A549 (cell line): ENCODE data around the gene ARHGEF16.

Experiments used
- CEBPB ChIP-seq, 2 experiments: fragments of >200 bp in 1 of 2; sonication (Bioruptor Twin) in 1 of 2; formaldehyde crosslinking in 1 of 2; IDR thresholded peaks; 2 replicates each; pipeline ENCODE4 v1.6.1; 2012 to 2016
- CTCF ChIP-seq: fragments of >200 bp; sonication (Bioruptor Twin); formaldehyde crosslinking; IDR thresholded peaks from 3 replicates; pipeline ENCODE4 v1.5.1; 2016
- EP300 ChIP-seq, 2 experiments: fragments of >200 bp; sonication (Bioruptor Twin); formaldehyde crosslinking; IDR thresholded peaks; 2 replicates in 1 of 2; 3 replicates in 1 of 2; pipeline ENCODE4 v1.6.1; 2016 to 2017
- FOSB ChIP-seq: fragments of 250-450 bp; sonication (Bioruptor Pico); IDR thresholded peaks from 2 replicates; pipeline ENCODE4 v1.5.0; 2020; ENCODE audit warnings: mild to moderate bottlenecking, moderate library complexity
- MAFK ChIP-seq: fragments of 450-650 bp; IDR thresholded peaks from 2 replicates; pipeline ENCODE4 v1.6.1; 2014; ENCODE audit not compliant: partially characterized antibody
- MYC ChIP-seq: IDR thresholded peaks from 2 replicates; pipeline ENCODE4 v1.6.1; 2012; ENCODE audit warnings: mild to moderate bottlenecking, inconsistent platforms, low read length, improper control_type of control experiment, borderline replicate concordance
- NR3C1 ChIP-seq: fragments of >200 bp; sonication (Bioruptor Twin); formaldehyde crosslinking; IDR thresholded peaks from 3 replicates; pipeline ENCODE4 v1.6.1; 2017
- POLR2A ChIP-seq: IDR thresholded peaks from 2 replicates; pipeline ENCODE4 v1.6.1; 2012; ENCODE audit warnings: mild to moderate bottlenecking, low read length
- RAD21 ChIP-seq, 2 experiments: fragments of >200 bp in 1 of 2; sonication (Bioruptor Twin) in 1 of 2; formaldehyde crosslinking in 1 of 2; IDR thresholded peaks in 1 of 2; conservative IDR thresholded peaks in 1 of 2; 2 replicates in 1 of 2; 3 replicates in 1 of 2; pipeline ENCODE4 v1.6.1; 2012 to 2018; ENCODE audit warnings: inconsistent platforms in 1 of 2
- RARB ChIP-seq: fragments of 250-450 bp; sonication (Bioruptor Pico); IDR thresholded peaks from 2 replicates; pipeline ENCODE4 v1.8.0; 2021; ENCODE audit warnings: mild to moderate bottlenecking, moderate library complexity
- TF ChIP-seq, protein P1 (sequence below): fragments of 450-650 bp; IDR thresholded peaks from 2 replicates; pipeline ENCODE4 v1.6.1; 2014; ENCODE audit warnings: antibody characterized with exemption
- TF ChIP-seq, protein P2 (sequence below): IDR thresholded peaks from 2 replicates; pipeline ENCODE4 v1.6.1; 2012

DNA sequence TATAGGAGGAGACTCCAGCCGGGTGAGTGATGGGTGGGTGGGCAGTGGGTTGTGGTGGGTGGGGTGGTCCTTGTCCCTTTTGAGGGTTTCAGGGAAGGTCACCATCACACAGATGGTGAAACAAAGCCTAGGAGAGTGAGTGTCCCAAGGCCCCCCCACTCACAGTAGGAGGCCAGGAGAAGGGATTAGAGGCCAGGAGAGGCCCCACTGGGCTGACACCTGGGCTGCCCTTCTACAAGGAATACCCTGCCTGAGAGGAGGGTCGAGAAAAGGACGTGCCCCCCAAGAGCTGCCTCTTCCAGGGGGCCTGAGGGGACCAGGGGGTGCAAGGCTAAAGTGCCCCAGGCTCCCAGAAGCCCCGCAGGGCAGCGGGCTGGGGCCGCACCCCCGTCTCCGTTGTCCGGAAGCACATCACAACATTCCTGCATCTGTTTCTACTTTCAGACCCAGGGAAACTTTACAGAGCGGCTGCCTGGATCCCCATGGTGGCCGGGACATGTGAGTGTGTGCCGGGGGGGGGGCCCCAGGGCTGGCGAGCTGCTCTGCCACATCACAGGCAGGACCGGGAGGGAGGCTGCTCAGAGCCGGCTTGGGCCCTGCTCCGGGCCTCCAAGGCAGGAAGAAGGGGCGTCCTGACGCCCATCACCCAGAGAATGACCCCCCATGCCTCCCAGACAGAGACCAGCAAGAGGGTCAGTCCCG, 68.2 kb downstream of the ARHGEF16 start:
- TF ChIP-seq POLR2A, result no peak
- no peak for TF ChIP-seq NR3C1
- TF ChIP-seq, protein P1, sequence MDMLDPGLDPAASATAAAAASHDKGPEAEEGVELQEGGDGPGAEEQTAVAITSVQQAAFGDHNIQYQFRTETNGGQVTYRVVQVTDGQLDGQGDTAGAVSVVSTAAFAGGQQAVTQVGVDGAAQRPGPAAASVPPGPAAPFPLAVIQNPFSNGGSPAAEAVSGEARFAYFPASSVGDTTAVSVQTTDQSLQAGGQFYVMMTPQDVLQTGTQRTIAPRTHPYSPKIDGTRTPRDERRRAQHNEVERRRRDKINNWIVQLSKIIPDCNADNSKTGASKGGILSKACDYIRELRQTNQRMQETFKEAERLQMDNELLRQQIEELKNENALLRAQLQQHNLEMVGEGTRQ, result no peak
- no peak for TF ChIP-seq MAFK
- no peak for TF ChIP-seq FOSB (CRISPR knock-in tag)
- no peak for TF ChIP-seq CTCF
- TF ChIP-seq, protein P2, sequence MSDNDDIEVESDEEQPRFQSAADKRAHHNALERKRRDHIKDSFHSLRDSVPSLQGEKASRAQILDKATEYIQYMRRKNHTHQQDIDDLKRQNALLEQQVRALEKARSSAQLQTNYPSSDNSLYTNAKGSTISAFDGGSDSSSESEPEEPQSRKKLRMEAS, result no peak
- no peak for TF ChIP-seq EP300 (IDR thresholded peaks at IDR 0.05)
- TF ChIP-seq RAD21 (conservative IDR thresholded peaks at IDR 0.05 in 1 of 2, IDR thresholded peaks at IDR 0.05 in 1 of 2), result no peak
- no peak for TF ChIP-seq MYC
- no peak for TF ChIP-seq CEBPB (IDR thresholded peaks at IDR 0.05)
- no peak for TF ChIP-seq RARB (CRISPR knock-in tag)
